Colon (tissue), 2 donors: ENCODE measurements around the gene DENND2A.
"Not testable (repeated sequence)": the region's sequence is repeated elsewhere in the genome, so short reads cannot be mapped to it uniquely, and the experiment has no call there.

Experiments
- FAIRE-seq: peaks from 2 replicates; lab custom pipeline; 2012; peaks lifted over from hg19 to GRCh38; lab: Jason Lieb, UNC
- donor health status: control.
- donor health status: control.

Gene DENND2A

DNA sequence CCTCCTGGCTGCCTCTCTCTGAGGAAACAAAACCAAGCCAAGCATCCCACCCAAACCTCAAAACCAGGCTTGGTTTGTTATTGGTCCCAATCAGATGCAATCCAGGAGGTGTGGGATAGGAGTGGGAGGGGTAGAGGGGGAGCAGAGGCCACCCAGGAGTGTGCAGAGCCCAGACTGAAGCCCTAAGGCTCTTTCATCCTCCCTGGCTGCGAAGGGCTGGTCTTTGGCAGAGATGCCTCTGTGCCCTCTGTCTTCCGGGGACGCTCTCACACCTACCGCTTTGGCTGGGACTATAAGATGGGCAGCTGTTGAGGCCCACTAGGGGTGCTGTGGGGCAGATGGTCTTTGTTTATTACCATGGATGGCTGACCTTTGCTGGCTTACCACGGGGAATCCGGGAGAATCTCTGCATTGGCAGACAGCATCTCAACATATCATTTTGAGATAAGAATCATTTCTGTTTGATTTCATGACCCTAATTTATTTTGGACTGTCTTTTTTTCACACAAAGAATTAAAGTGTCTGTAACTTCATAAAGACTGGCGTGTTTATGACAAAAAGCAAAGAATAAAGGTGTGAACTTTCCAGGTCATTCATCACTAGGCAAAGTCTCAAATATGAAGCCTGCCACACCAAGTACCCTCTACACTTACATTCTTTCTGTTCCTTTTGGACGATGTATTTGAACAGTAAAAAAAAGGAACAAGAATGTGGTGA is 6.5 kb upstream of the DENND2A start:
- FAIRE-seq: no peak

- no peak for FAIRE-seq
Observed at GRCh38 chr7:140645166-140645900, 4.7 kb upstream of the DENND2A start.

GRCh38 chr7:140644761-140645160 is 4.1 kb upstream of the DENND2A start:
- FAIRE-seq: not testable (repeated sequence)

- FAIRE-seq: no peak
Observed at GRCh38 chr7:140643416-140643815, 2.8 kb upstream of the DENND2A start.

DNA sequence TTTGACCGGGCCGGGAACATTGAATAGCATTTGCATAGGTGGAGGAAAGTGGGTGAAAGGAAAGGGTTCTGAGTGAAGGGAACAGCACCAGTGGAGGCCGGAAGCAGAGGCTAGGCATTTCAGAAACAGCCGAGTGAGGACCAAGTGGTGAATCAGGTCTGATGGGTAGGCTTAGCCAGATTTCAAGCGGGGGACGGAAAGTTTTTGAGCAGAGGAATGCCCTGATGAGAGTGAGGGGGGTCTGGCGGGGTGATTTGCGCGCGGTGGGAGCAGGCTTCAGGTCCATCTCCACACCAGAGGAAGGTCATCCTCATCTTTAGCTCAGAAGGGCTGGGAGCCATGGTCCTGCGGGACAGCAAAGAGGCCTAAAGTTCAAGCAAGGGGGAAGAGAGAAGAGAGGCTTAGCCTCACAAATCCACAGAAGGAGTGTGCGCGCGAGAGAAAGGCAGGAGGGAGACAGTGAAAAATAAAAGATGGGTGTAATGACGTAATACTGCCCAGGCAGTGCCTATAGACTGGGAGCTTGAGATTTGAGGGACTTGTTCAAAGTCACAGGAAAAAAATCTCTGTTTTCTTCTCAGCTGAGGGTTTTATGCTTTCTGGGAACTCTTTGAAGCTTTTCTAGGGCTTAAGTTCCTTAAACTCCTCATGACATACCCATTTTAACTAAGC is 1.0 kb upstream of the DENND2A start:
- no peak for FAIRE-seq

DNA sequence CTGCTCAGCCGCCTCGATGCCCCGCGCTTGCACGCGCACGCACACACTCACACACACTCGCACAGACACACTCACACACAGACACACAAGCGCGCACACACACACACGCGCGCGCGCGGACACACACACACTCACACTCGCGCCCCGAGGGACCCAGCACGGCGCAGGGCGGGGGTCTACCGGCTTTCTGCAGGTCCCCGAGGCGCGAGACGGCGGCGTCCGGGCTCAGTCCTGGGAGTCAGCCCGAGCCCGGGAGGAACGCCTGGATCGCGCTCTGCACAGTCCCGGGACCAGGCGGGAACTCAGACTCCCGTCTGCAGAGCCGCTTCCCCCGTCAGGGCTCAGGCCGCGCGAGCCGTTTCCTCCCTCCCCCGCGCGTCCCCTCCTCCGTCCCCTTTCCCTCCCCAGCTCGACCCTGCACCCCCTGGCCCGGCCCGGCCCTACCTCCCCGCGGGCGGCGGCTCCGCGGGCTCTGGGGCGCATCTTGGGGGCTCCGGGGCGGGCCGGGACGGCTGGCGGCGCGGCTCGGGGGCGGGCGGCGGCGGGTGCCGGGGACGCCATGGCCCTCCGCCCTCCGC is 464 bp downstream of the DENND2A start:
- no peak for FAIRE-seq

DNA sequence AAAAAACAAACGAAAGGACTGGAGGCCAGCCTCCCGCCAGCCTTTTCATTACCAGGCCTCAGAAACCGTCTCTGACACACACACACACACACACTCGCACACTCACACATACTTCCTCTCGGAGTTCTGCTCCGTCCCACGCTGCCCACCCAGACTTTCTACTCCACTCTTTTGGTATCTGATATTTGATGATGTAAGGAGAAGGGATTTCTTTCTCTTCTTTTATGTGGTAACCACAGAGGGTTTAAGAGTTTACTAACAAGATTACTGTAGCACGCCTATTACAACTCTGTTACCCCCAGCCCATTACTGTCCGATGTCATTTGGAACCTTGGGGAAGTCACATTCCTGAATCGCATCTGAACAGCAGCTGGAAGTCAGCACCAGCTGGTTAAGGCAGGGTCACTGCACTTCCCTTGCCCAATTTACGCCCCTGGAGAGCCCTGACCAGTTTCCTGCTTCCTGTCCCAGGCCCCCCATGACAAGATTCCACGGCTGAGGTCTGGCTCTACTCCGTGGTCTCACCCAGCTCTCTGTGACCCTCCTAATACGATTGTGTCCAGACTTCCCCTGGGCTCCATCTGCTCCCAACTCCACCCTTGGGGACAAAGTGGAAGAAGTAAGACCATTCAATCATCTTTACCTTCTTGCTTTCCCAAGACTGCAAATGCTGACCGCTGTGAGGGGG is 1.1 kb downstream of the DENND2A start:
- FAIRE-seq: no peak

- FAIRE-seq: no peak
Observed at GRCh38 chr7:140638173-140638791, 2.3 kb downstream of the DENND2A start.

DNA sequence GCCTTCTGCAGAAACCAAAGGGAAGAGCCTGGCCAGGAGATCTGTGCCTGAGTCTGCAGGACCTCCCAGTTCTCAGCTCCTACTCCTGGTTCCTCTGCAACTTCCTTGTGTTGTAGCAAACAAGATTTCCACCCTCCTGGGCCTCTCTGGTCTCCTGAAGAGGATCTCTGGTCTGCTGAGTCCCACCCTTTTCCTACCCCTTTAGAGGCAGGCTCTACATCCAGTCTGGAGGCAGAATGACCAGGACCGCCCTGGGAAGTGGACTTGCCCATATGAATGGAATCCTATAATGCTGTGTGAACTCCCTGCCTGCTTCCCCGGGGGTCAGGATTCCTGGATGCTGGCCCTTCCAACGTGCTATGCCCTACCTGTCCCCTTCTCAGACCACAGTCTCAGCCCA is 3.2 kb downstream of the DENND2A start:
- no peak for FAIRE-seq

- no peak for FAIRE-seq
Observed at GRCh38 chr7:140635816-140636215, 4.8 kb downstream of the DENND2A start.

DNA sequence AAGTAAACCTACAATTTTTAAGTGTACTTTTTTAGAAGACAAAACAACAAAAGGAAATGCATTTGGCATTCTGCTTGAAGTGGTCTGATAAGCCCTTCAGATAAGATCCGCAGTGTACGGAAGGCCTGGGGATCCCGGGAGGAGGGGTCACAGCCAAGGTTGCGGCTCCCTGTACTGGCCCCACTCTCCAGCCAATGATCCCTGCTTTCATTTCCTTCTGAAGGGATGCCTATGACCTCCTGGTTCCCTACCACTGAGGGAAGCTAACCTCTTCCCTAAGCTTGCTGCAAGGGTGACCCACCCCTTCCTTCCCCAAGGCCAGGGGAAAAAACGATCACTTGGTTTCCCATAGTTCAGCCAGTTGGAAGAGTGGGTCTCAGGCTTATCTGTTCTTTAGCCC is 5.3 kb downstream of the DENND2A start:
- no peak for FAIRE-seq

- no peak for FAIRE-seq
Observed at GRCh38 chr7:140631602-140632001, 9.0 kb downstream of the DENND2A start.

GRCh38 chr7:140631021-140631420 is 9.6 kb downstream of the DENND2A start:
- no peak for FAIRE-seq

DNA sequence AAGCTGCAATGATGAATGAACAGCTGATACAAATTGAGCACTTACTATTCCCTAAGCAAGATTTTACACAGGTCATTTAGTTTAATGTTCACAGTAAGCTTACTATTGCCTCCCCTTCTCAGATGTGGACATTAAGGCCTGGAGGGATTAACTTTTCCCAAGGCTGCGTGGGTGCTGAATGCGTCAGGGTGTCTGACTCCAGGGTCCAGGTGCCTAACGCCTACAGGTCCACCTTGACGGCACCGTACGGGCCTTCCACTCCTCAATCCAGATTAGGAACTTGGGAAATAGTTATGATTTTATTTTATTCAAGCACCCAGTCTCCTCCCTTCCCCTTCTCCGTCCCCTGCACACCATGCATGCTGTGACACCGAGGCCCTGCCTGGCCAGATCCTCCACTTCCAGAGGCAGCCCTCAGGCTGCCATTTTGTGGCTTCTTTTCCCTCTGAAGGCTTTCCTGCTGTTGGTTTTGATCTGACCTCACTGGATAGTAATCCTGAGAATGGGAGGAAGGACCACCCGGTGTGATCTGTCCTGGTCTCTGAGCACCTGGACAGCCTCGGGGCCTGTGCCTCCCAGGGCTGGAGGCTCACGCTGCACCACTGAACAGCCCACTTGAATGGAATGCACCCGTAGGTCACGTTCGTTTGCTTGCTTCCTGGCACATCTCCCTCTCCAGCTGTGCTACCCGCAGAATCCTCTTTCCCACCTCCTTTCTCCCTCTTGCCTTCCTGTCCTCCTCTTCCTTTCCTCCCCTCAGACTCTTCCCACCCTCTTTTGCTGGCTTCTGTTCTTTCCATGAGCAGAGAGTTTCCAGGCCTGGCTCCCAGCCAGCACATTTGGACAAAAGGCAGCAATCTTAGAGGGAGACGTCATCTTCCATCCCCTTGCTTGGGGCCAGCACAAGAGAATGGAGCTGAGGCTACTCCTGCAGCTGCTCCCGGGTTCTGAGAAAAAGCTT is 14.4 kb downstream of the DENND2A start:
- no peak for FAIRE-seq

DNA sequence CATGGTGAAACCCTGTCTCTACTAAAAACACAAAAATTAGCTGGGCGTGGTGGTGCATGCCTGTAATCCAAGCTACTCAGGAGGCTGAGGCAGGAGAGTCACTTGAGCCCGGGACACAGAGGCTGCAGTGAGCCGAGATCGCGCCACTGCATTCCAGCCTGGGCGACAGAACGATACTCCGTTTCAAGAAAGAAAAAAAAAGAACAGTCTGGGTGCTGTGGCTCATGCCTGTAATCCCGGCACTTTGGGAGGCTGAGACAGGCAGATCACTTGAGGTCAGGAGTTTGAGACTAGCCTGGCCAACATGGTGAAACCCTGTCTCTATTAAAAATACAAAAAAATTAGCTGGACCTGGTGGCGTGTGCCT is 15.4 kb downstream of the DENND2A start:
- not testable (repeated sequence) for FAIRE-seq

DNA sequence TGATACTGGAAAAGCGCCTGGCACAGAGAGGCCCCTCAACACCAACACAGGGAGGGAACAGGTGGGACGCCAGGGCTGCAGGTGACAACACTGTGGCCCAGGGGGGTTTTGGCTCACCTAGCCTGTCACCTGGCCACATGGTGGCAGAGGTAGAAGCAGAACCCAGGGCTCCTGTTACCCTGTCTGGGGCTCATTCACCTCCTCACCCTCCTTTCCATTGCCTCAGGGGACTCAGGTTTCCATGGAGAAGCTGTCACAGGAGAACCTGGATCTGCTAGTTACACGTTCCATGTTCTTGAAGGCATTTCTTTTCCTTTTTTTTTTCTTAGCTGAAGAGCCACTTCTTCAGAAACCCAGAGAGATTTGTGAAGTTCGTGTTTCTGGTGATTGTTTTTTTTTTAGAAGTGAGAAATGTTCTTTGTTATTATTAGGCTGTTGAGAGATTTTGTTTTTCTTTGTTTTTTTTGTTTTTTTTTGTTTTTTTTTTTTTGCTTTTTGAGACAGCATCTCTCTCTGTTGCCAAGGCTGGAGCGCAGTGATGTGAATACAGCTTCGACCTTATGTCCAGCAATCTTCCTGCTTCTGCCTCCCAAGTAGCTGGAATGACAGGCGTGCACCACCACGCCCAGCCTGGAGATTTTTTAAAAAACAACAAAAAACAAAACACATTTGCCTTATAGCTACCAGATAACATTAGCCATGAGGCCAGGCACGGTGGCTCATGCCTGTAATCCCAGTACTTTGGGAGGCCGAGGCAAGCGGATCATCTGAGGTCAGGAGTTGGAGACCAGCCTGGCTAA is 16.0 kb downstream of the DENND2A start:
- FAIRE-seq: no peak

DNA sequence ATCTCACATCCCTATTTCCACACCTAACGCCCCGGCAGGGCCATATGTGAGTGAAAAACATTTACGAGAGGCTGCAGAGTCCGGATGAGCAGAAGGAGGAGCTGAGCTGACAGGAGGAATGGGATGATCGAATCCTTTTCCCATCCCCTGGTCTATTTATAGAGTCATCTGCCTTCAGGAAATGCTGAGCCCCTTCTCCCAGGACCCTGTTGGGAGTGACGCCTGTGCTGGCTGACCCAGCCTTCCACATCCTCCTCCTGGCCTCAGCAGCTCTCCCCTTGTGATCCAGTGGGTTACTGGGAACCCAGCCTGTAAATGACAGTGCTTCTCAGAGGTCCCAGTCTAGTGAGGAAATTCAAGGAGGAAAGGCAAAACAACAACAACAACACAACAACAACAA is 16.6 kb downstream of the DENND2A start:
- FAIRE-seq: no peak

- no peak for FAIRE-seq
Observed at GRCh38 chr7:140621401-140622021, 19.1 kb downstream of the DENND2A start.

DNA sequence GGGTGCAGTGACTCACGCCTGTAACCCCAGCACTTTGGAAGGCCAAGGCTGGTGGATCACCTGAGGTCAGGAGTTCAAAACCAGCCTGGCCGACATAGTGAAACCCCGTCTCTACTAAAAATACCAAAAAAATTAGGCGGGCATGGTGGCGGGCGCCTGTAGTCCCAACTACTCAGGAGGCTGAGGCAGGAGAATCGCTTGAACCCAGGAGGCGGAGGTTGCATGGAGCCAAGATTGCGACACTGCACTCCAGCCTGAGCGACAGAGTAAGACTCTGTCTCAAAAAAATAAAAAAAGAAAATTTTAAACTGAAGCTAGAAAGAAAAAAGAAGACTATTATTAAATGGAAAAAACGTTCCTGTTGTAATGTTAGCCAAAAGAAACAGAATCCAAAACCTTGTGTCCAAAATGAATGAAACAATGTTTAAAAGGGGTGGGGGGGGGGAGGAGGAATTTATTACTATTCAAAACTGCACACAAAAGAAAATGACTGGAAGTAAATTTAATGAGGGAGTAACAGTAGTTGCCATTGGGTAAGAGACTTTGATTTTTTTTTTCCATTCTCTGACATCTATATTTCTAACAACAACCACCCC is 20.6 kb downstream of the DENND2A start:
- not testable (repeated sequence) for FAIRE-seq
